GM19395 (cell line): ENCODE data around the gene IGFN1.
"Not testable (repeated sequence)": the region's sequence is repeated elsewhere in the genome, so short reads cannot be mapped to it uniquely, and the experiment has no call there.

ENCODE experiments used
- ATAC-seq: cut with Tn5 transposase; IDR thresholded peaks from one replicate; pipeline ENCODE4 v1.9.1; 2021; ENCODE audit warnings: mild to moderate bottlenecking, moderate library complexity; ENCODE audit not compliant: unreplicated experiment

IGFN1 gene

DNA sequence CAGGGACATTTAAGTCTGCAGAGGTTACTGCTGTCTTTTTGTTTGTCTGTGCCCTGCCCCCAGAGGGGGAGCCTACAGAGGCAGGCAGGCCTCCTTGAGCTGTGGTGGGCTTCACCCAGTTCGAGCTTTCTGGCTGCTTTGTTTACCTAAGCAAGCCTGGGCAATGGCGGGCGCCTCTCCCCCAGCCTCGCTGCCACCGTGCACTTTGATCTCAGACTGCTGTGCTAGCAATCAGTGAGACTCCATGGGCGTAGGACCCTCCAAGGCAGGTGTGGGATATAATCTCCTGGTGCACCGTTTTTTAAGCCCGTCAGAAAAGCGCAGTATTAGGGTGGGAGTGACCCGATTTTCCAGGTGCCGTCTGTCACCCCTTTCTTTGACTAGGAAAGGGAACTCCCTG, 49.0 kb downstream of the IGFN1 start:
- ATAC-seq = not testable (repeated sequence)

DNA sequence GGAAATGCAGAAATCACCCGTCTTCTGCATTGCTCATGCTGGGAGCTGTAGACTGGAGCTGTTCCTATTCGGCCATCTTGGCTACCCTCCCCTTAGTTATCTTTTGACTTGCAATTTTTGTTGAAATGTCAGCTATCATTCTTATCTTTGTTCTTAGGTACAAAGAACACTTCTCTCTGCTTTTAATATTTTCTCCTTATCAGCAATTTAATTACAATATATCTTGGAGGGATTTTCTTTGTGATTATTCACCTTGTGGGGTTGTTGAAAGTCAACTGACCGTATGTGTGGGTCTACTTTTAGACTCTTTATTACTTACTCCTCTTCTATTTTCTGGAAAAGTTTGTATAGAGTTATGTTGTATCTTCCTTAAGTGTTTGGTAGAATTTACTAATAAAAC, 49.5 kb downstream of the IGFN1 start:
- ATAC-seq = no peak

DNA sequence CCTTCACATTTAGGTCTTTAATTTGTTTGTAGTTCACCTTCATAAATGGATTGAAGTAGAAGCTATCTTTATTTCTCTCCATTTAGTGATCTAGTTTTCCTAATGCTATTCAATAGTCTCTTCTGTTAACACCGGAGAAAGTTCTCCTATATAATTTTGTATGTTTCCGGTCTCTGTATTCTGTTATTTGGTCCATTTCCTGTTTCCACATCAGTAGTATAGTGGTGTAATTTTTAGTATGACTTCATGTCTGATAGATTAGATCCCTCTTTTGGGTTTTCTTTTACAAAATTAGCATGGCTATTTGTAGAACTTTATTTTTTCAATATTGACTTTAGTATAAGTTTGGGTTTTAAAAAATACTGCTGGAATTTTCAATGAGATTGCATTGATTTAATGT, 51.1 kb downstream of the IGFN1 start:
- no peak for ATAC-seq

DNA sequence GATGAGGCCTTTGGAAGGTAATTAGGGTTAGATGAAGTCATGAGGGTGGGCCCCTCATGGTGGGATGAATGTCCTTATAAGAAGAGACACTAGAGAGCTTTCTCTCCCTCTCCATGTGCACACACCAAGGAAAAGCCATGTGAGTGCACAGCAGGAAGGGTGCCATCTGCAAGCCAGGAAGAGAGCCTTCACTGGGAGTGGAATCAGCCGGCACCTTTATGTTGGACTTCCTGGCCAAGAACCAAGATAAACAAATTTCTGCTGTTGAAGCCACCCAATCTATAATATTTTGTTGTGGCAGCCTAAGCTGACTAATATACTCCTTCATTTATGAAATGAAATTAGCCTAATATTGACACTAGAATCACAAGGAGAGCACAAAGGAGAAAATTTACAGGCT, 54.5 kb downstream of the IGFN1 start:
- ATAC-seq = no peak

DNA sequence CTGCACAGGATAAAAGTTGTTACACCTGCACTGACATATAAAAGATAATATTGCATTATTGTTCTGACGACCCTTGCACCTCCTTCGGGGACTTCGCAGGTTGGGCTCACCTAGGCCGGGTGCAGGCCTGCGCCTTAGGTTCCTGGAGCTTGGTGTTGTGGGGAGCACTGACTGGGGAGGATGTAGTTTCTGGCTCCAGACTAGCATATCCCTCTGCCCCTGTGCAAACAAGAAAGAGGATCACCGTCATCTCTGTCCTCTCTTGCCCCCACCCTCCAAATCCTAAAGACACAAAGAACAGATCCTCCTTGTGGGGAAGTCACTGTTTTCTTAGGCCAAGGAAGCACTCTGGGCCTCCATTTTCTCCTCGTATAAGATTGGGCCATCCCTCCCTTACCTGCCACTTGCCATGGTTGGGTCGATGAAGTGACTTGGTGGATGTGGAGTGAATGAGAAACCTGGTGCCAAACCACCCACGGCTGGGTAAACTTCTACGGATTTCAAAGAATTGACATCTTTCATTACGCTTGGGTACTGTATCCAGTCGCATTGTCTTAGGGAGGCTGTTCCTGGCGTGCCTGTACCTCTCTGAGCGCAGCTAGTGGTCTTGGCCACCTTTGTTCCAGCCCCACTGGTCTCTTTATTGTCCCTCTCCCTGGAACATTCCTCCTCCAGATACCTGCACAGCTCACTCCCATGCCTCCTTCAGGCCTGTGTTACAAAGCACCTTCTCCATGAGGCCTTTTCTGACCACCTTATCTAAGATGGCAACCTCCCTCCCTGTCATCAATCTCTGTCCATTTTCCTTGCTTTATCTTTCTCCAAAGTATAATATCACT, 58.3 kb downstream of the IGFN1 start:
- ATAC-seq = no peak

DNA sequence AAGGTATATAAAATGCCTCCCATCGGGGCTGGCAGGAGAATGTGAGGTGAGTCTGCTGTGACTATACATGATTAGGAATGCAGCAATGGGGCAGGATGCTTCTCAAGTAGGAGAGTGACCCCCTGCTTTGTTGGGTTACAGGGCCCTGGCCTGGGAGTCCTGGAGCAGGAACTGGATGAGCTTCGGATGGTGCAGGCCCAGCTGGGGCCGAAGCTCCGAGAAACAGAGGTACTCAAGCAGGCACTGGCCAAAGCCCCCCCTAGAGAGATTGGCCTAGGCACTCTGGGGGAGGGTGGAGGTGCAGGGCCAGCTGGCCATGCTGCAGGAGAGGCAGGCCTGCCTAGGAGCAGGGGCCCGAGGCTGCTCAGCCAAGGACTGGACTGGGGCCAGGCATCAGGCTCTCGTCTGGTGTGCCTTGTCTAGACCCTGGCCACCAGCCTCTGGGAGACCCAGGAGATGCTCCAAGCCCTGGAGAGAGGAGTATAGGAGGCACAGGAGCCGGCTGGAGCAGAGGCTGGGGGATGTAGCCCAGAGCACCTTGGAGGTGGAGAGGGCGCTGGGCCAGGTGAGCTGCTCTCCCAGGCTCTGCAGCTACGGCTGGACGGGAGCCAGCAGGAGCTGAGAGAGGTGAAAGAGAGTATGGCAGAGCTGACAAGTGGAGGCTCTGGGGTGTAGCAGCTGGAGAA, 59.8 kb downstream of the IGFN1 start:
- no peak for ATAC-seq

DNA sequence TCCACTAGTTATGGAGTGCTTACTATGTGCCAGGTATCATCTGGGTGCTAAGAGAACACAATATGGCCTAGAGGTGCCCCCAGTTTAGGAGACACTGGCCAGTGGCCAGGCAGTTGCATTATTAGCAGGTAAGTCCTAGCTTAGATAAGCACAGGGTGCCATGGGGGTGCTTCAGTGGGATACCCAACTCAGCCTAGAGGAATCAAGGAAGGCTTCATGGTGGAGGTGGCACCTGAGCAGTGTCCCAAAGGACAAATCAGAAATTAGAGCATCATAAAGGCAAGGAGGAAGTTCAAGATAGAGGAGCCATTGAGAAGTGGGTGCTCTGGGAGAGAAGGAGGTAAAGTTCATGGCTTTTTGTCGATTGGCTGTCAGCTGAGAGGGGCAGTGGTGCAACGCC, 60.8 kb downstream of the IGFN1 start:
- no peak for ATAC-seq

DNA sequence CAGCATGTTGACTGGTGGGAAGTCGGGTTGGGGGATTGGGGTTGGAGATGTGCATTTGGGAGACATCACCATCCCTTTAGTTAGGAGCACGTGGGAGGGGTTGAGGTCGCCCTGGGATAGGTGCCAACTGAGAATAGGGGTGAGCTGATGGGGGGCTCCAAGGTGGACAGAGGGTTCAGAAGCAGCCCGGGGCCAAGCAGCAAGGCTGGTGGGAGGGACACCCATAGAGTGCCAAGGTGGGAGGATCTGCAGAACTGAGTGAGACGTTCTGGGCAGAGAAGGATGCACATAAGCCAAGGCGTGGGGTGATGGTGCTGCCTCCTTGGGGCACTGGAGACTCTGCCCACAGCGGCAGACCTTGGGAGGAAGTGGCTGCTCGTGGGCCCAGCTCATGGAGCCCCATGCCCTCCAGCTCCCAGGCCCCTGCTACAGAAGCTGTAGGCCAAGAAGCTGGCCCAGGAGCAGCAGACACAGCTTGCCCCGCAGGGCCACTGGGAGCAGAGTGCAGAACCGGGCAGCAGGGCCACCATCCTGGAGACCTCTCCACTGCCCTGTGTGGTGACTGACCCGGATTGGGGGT, 61.3 kb downstream of the IGFN1 start:
- ATAC-seq = no peak

DNA sequence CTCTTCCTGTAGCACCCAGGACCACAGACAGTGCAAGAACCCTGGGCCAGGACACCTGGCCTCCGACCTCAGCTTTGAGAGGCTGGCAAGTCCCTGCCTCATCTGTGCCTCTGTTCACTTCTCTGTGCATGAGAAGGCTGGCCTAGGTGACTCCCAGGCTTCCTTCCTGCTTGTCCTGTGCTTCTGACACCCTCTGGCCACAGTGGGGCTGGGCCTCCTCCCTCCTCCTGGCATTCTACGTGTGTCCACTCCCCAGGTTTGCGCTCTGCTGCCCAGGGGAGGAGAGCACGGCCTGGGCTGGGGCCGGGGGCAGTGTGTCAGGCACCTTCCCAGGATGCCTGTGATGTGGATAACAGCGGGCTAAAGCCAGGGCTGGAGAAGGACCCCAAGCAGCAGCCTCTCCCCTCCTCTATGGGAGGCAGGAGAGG, 62.3 kb downstream of the IGFN1 start:
- ATAC-seq = no peak

DNA sequence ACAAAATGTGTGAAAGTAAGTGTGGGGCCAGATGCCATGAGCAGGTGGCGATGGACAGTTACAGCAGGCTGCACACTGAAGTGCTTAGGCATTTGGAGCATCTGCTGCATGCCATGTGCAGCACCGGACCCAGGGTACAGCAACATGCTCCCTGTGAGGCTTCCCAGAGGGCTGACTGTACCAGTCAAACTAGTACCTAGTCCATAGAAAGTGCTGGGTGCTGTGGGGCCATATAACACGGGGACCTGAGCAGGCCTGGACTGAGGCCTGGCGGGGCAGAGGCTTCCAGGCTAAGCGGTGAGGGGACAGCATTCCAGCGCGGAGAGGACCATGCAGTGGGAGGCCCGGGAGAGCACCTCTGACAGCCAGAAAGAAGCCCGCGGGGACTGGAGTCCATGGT, 62.8 kb downstream of the IGFN1 start:
- no peak for ATAC-seq

DNA sequence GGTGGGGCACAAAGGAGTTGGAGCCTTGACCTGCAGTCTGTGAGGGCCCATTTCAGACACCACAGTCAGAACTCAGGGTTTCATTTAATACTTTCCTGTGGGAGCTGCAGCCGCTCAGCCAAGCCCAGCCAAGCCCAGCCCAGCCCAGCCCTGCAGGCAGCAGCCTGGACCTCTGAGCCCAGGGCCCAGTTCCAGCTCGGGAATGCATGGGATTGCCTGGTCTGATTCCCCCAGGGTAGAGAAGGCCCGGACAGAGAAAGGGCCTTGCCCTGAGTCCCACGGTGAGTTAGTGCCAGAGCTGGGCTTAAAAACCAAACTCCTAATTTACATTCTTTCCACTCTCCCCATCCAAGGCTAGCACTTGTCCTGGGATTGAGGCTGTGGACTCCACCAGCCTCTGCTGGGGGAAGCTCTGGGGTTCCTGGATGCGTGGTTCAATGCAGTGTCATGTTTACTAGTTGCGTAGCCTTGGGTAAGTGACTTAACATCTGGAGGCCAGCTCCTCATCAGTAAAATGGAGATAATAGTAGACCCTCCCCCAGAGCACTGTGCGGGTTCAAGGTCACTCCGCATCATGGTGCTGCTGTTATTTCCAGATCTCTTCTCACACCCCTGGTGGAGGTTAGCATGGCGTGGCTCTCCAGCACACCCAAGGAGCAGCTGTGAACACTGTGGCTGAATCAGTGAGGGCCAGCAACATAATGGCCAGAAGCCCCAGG, 63.4 kb downstream of the IGFN1 start:
- no peak for ATAC-seq

DNA sequence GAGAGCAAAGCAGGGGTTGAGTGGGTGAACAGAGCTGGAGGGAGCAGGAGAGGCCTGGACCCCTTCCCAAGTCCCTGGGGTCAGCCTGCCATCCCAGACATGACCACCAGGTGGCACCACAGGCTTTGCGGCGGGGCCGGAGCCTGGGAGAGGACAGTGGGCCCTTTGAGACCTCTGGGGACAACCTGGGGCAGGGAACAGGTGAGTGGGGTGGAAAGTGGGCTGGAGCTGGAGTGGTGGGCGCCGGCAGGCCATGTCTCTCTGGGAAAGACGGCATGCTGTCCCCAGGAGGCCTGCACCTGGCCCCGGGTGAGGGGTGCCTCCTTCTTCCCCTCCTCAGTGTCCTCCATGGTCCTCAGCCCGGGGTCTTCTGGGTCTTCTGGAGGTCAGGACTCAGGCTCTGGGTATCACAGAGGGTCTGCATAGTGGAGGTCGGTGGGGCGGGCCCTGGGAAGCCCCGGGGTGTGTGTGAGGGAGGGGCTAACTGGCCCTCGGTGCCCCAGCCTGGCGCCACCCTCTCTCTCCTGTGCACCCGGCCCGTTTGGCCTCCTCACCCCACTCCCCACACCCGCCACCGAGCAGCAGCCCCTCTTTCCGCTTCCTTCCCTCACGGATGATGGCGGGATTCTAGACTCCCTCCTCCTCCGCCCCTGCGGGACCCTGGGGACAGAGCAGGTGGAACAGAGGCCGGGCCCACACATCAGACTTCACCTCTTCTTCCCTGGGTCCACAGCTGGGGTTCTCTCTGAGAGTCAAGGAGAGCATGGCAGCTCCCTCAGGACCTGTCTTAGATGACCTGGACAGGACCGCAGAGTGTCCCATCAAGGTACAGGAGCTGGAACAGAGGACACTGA, 64.2 kb downstream of the IGFN1 start:
- no peak for ATAC-seq

DNA sequence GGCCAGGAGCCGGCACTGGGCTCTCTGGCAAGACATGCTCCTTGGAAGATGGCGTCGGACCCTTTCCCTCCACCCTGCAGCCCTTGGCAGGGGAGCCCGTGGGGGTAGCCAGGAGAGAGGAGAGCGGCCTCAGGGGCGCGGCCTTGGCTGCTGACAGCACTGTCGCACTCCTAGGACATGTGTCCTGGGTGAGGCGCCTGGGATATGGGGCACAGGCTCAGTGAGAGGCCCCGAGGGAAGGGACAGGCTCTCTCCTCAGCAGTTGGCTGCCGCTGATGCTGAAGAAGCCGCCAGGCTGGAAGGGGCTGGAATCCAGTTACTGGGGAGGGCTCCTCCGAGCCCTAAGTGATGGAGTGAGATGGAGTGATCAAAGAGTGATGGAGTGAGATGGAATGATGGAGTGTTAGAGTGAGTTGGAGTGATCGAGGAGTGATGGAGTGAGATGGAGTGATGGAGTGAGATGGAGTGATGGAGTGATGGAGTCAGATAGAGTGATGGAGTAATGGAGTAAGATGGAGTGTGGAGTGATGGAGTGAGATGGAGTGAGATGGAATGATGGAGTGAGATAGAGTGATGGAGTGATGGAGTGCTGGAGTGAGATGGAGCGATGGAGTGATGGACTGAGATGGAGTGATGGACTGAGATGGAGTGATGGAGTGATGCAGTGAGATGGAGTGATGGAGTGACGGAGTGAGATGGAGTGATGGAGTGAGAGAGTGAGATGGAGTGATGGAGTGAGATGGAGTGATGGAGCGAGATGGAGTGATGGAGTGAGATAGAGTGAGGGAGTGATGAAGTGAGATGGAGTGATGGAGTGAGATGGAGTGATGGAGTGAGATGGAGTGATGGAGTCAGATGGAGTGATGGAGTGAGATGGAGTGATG, 65.1 kb downstream of the IGFN1 start:
- ATAC-seq = no peak

DNA sequence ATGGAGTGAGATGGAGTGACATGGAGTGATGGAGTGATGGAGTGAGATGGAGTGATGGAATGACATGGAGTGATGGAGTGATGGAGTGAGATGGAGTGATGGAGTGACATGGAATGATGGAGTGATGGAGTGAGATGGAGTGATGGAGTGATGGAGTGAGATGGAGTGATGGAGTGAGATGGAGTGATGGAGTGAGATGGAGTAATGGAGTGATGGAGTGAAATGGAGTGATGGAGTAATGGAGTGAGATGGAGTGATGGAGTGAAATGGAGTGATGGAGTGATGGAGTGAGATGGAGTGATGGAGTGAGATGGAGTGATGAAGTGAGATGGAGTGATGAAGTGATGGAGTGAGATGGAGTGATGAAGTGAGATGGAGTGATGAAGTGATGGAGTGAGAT, 67.5 kb downstream of the IGFN1 start:
- ATAC-seq = not testable (repeated sequence)

DNA sequence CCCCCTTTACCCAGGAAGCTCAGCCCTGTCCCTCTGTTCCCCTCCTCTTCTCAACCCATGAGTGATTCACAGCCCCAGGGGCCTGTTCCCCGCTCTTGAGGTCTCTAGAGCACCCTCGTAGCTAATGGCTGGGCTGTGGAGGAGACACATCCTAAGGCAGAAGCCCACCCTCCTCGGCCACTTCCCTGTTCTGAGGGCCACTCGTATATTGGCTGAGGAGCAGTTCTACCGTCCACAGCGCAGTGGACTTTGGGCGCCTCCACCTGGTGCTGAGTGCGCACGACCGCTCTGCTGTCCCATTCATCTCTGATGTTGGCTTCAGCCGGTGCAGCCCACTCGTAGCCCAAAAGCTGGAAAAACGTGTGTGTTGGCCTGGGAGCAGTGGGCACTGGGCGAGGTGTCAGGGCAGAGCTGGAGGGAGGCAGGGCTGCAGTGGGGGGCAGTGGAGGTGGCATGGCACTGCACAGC, 68.2 kb downstream of the IGFN1 start:
- ATAC-seq = no peak

DNA sequence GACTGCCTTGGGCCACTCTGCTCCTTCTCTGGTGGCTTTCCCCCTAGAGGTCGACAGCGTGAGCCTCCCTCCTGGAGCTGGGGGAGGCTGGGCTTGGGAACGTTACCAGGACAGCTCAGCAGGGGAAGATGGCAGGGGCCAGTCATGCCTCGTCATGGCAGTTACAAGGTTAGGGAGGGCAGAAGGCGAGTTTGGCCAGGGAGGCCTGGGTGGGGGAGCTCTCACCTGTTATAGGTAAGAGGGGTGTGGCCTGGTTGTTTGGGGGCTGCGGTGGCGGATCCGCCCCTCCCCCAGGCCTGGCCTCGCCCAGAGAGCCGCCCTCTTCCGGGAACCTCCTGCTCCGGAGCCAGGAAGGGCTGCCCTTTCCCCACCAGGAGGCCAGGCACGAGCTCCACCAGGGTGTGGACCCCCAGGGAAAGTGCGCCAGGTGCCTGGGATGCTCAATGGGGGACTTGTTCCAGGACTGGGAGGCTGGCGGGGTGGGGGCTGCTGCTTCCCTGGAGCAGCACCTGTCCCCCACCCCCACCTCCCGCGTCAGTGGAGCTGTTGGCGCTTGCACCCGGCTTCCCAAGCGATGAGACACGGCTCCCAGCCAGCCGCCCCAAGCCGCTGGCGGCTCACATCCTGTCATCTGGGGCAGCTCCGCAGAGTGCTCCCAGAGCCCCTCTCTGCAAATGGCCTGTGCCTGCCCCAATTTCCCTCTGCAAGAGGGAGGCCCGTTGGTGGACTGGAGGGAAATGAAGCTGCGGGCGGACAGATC, 69.0 kb downstream of the IGFN1 start:
- no peak for ATAC-seq

DNA sequence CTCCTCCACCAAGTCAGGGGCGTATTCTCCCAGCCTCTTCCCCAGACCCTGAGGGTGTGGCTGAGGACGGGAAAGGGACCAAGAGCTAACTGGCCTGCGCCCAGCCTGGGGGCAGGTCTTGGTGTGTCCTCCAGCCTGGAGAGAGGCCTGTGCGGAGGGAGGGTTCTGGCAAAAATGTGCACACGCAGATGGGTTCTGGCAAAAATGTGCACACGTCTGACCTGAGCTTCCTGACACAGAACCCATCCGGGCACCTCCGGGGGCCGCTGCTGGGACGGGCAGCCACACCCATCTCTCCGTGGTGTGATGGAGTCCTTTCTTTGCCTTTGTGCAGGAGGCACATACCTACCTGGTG, 69.6 kb downstream of the IGFN1 start:
- no peak for ATAC-seq

DNA sequence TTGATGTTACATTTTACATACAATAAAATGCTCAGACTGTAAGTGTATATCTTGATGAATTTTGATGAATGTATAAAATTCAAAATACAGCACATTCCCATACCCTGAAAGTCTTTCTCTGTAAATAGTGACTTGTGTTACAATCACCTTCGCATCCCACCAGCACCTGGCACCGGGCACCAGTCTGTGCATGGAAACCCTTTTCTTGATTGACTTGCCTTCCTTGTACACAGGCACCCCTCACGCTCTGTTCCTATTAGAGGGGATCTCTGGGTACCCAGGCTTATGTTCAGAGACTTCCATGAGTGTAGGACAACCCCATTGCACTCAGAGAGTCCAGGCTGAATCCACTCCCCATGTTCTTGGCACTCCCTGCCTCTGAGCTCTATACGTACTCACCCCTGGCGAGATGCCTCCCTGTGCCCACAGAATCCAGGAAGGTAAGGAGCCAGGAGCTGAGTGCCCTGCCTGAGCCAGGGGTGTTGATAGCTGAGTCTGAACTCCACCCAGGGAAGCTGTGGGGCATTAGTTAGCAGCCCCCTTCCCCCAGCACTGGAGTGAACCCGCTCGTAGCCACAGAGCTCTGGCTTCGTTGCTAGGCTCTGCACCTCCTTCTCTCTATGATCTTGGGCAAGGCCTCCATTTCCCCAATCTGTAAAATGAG, 70.2 kb downstream of the IGFN1 start:
- ATAC-seq = no peak
